DMS 273 treated with DMSO at 0.1 percent for 48 hours (cell line): Measurements from ENCODE around the gene TOPAZ1.

Source experiments
- DNase-seq: peaks from one replicate; lab custom pipeline; 2025; lab: John Stamatoyannopoulos, UW

TOPAZ1 gene

GRCh38 chr3:44241706-44242105 is at the start of gene TOPAZ1:
TSS of gene TOPAZ1 (plus strand) at chr3:44241886. CDS start at chr3:44242054, 168 bp downstream.
- no peak for DNase-seq

- peak; percentile 1 for DNase-seq
Observed at GRCh38 chr3:44198284-44199269, 43.1 kb upstream of the TOPAZ1 start.

GRCh38 chr3:44206261-44206660 is 35.4 kb upstream of the TOPAZ1 start:
- DNase-seq, result no peak

GRCh38 chr3:44206862-44207652 is 34.6 kb upstream of the TOPAZ1 start:
- DNase-seq, result no peak

DNA sequence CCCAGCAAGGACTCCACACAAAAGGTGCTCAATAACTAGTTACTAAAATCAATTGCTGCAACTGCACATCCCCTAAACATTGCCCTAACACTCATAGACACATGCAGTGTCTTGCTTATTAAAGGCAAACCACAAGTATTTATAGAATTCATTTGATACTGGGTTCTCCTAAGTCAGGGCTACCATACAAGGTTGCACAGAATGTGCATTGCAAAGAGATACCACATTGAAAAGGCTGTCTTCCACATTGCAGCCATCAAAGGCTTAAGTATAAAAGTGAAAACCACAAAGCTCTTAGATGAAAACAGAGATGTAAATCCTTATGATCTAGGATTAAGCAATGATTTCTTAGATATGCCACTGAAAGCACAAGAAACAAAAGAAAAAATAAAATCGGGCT is 33.6 kb upstream of the TOPAZ1 start:
- no peak for DNase-seq

DNA sequence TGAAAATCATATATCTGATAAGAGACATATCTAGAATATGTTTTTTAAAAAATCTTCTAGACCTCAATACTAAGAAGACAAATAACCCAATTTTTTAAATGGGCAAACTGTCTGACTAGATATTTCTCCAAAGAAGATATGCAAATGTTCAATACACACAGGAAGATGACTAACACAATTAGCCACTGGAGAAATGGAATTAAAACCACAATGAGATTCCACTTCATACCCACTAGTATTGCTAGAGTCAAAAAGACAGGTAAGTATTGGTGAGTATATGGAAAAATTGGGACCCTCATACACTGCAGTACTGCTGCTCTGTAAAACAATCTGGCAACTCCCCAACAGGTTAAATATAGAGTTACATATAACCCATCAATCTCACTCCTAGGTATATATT is 33.1 kb upstream of the TOPAZ1 start:
- DNase-seq, result no peak

DNA sequence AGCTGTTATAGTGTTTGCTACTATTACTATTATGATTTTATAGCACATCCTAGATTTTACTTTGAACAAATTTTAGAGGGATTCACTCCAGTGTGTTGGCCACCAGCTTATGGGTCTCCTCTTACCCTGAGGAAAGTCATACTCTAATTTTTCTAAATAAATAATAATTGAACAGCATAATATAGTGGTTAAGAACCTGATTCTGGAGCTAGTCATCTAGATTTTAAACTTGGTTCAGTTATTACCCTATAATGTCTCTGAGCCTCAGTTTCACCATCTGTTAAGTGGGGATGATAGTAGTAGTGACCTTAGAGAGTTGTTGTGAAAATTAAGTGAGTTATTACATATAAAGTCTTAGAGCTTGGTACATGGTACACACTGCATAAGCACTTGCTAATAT is 30.7 kb upstream of the TOPAZ1 start:
- DNase-seq, result no peak

- no peak for DNase-seq
Observed at GRCh38 chr3:44222337-44222736, 19.3 kb upstream of the TOPAZ1 start.

DNA sequence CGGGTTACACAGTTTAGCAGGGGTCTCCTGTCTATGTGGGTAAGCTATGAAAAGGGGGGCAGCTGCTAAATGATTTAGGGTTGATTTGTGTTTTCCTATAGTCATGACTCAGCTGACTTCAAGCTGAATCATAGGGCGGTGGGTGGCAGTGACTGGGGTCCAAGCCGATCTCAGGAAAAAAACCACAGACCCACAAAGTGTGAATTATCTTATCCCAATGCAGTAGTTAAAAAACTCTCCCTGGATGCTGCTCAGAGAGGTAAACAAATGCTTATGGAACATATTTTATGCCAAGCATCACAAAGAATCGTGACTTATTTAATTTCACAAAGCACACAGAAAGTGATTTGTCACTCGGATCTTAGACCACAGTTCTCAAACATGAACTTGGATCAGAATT is 18.4 kb upstream of the TOPAZ1 start:
- no peak for DNase-seq

DNA sequence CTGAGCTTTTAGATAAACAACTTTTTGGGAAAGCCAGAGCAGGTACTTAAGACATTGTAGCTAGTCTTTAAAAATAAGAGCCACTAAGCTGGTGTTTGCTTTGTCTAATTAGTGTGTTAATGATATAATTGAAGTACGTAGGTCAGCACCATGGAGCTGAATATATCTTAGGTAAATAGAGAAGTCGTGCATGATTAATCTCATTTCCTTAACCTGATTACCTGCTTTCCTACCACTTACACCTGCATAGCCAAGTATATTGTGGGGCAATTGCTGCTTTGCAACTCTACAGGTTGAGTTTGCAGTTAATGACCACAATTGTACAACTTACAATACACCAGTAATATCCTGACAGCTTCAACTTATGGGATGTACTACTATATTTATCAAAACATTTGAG is 17.6 kb upstream of the TOPAZ1 start:
- no peak for DNase-seq

- no peak for DNase-seq
Observed at GRCh38 chr3:44226573-44226972, 15.1 kb upstream of the TOPAZ1 start.

GRCh38 chr3:44227632-44228031 is 14.1 kb upstream of the TOPAZ1 start:
- DNase-seq, result no peak

GRCh38 chr3:44228900-44229299 is 12.8 kb upstream of the TOPAZ1 start:
- DNase-seq, result no peak

GRCh38 chr3:44232407-44232806 is 9.3 kb upstream of the TOPAZ1 start:
- DNase-seq, result no peak

DNA sequence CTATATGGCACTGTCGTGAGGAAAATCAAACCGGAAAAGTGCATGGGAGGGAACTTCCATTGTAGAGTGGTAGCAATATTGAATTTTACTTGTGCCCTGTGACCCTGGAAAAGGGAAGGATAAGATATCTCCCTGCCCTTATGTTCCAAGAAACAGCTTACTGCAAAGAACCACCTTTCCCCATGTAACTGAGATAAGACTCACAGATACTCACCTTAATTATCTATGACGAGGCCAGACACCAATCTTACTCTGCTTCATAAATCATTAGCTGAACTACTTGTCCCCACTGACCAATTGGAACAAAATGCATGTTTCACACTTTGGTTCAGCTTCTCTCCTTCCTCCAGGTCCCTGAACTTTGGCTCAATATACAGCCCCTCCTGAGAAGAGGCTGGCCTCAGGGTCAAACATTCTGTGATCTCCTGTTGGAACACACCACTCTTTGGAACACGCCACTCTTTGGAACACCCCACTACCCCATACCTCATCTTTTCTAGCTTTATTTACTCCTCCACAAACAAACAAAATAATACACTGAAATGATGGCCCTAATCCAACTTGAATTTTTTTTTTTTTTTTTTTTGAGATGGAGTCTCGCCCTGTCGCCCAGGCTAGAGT is 6.9 kb upstream of the TOPAZ1 start:
- no peak for DNase-seq

DNA sequence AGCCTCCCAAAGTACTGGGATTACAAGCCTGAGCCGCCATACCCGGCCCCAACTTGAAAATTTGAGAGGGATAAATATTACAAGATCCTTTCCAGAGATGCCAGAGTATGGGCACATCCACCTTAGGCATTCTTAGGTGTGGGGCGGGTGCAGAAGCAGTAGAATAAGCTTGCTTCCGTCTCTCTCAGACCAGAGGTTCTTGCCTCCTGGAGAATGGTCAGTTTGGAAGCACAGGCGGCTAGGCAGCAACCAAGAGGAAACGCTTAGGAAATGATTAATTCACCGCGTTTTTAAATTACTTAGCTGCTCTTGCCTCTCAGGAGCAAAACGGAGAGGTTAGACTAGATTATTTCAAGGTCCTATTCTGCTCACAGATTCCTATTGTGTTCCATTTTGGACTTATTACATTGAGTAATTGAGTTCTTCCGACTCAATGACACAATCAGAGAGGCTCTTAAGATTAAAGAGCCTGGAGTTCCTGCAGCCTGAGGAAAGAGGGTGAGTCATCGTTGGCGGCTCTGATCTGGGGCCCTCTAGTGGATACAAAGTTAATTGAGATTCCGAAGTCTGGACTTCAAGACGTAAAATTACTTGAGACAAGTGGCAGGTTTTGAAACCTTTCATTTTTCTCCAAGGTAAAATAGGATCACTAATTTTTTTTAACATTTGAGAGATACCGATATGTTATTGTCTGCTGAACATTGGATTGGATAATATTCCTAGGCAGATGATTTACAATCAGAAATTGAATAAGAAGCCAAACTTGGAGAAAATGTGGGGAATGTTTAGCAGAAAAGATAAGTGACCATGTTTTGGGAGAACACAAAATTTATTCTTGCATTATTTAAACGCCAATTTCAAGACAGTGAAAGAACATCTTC is 5.8 kb upstream of the TOPAZ1 start:
- DNase-seq, result peak; percentile 10

DNA sequence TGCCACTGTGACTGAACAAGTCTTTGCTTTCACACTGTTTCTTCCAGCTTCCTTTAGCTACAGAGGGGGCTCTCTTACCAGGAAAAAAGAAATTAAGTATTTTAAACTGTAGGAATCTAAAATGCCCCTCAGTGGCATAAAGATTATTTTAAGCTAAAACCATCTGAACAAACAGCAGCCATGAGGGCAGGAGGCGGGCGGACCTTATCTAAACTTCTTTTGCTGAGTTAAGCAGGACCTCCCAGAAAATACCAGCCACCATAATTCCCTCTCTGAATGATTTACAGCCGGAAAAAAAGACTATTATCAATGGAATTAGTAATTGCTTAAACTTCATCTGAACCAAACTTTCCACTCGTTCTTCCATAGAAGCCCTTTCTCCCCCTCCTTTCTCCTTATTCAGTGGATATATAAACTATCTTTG is 5.2 kb upstream of the TOPAZ1 start:
- DNase-seq, result no peak

DNA sequence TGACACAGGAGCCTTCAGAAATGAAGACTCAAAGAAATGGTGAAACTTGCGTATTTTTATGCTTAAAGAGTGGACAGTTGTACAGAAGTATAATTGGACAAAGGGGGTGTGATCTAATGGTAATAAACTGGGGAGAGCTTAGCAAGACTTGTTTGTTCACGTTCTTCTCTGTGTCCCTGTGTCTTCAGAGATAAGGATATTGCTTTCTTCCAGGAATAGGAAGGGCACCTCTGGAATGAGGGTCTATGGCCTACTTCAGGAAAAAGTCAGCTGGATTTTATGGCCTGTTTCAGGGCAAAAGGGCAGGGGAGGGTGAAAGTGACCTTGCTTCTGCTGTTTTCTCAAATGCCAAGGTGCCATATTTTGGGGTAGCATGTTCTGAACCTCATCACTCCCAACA is 4.5 kb upstream of the TOPAZ1 start:
- DNase-seq, result no peak

DNA sequence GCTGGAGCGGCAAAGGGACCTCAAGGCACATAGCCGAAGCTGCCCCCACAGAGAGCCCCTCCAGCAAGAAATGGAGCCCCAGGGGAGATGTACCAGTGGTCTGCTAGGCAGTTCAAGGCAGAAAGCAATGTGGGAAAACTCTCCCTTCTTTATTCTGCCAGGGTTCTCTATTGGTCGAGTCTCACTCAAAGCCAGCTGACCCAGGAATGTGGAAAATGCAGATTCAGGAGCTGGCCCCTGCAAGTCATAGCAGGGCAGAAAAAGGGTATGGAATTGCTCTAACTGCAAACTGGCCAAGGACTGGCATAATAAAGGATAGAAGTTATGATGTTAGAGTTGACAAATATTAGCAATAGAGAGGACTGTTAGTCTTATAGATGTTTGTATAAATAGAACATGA is 4.0 kb upstream of the TOPAZ1 start:
- DNase-seq, result no peak

- no peak for DNase-seq
Observed at GRCh38 chr3:44238889-44239288, 2.8 kb upstream of the TOPAZ1 start.

DNA sequence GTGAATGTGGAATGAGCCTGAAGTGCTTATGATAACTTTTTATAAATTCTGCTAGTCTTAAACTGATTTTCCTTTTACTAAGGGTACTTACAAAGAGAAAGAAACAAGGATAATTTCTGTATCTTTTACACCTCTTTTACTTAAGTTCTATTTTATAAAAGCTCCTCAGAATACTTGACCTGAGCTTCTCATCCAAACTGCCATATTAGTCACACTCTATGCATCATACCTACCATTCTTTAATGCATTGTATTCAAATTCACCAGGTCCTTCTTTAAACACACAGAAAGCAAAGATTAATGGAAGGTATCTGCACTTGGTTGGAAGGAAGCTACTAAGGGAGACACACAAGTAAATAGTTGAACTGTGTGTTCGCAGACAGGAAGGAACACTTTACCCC is 1.6 kb upstream of the TOPAZ1 start:
- DNase-seq, result no peak

- no peak for DNase-seq
Observed at GRCh38 chr3:44242721-44243120, 1.0 kb downstream of the TOPAZ1 start.
